Measurements from ENCODE around the gene DUS3L.

Gene DUS3L

DNA sequence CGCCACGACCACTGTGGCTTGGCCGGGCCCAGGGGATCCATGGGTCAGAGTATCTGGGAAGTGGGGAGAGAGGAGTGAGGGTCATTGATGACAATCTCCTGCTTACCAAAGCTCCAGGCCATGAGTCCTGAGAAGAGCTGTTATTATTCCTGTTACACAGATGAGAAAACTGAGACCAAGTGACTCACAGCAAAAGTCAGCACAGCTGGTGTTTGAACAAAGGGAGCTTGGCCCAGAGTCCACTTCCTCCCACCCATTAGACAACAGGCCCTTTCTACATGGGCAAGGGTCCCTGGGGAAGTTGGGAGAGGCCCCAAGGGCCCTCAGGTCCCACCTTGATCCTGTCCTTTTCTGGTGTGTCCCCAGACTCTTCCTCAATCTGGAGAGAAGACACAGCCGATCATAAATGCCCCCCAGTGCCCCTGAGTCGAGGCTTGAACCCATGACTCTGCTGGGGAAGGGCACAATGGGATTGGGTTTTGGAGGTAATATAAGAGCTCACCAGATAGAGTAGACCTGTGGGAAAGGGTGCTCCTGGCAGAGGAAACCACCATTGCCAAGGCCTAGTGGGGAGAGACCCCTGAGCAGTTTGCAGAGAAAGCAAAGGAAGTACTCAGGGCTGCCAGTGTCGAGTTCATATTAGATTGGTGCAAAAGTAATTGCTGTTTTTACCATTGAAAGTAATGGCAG, 41.7 kb upstream of the DUS3L start:
- Histone ChIP-seq H3K9me3 (no peaks in the 10 kb centered on the region), H3K27me3 (peaks cover 22% of the 10 kb centered on the region), H3K4me1 (ENCODE audit: control insufficient read depth in 1 of 2, insufficient read depth in 1 of 2, low read depth in 1 of 2, low read length in 1 of 2) (peaks cover 11 to 12% of the 10 kb centered on the region in 2 experiments), H3K36me3 (no peaks in the 10 kb centered on the region), H3K4me3 (ENCODE audit: low read depth in 1 of 2, low read length in 1 of 2) (no peak overlapping the region), H3K27ac (no peak overlapping the region)
- TF ChIP-seq, protein P1, sequence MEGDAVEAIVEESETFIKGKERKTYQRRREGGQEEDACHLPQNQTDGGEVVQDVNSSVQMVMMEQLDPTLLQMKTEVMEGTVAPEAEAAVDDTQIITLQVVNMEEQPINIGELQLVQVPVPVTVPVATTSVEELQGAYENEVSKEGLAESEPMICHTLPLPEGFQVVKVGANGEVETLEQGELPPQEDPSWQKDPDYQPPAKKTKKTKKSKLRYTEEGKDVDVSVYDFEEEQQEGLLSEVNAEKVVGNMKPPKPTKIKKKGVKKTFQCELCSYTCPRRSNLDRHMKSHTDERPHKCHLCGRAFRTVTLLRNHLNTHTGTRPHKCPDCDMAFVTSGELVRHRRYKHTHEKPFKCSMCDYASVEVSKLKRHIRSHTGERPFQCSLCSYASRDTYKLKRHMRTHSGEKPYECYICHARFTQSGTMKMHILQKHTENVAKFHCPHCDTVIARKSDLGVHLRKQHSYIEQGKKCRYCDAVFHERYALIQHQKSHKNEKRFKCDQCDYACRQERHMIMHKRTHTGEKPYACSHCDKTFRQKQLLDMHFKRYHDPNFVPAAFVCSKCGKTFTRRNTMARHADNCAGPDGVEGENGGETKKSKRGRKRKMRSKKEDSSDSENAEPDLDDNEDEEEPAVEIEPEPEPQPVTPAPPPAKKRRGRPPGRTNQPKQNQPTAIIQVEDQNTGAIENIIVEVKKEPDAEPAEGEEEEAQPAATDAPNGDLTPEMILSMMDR (IDR thresholded peaks at IDR 0.05), result no peak

DNA sequence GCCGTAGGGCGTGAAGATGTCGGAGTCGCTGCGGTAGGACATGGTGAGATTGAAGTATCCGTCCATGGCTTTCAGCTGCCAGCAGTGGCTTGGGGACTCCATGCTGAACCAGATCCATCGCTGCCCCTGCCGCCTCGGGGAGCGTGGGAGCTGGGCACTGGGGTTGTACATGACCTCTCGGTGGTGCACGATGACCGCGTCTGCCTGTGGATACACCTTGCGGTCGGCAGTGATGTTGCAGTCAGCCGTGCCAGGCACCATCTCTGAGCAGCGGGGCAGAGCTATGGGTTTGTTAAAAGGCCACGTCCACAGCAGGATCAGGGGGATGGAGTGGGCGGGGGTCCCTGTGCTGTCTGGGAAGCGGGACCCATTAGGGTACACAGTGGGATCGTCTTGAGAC, 41.1 kb upstream of the DUS3L start:
- TF ChIP-seq, protein P1 (IDR thresholded peaks at IDR 0.05), result no peak
- Histone ChIP-seq H3K4me1 (ENCODE audit: control insufficient read depth in 1 of 2, insufficient read depth in 1 of 2, low read depth in 1 of 2, low read length in 1 of 2) (peaks cover 15 to 17% of the 10 kb centered on the region in 2 experiments), H3K27ac (no peak overlapping the region), H3K27me3 (peaks cover 25% of the 10 kb centered on the region), H3K36me3 (no peaks in the 10 kb centered on the region), H3K4me3 (ENCODE audit: low read depth in 1 of 2, low read length in 1 of 2) (no peak overlapping the region), H3K9me3 (no peaks in the 10 kb centered on the region)

DNA sequence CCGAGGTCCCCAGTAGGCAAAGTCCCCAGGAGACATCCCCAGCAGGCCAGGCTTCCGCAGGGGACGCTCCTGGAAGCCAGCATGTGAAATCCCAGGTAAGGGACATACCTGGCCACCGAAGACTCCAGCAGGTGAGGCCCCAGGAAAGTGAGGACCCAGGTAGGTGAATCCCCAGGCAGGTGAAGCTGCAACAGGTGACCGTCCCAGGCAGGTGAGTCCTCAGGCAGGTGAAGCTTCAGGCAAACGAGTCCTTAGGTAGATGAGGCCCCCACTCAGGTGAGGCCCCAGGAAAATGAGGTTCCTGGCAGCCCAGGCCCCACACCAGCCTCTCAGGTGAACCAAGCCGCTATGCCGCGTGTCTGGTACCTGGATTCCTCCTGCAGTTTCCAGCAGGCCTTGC, 40.2 kb upstream of the DUS3L start:
- Histone ChIP-seq H3K27me3 (peaks cover 32% of the 10 kb centered on the region), H3K9me3 (no peaks in the 10 kb centered on the region), H3K4me3 (ENCODE audit: low read depth in 1 of 2, low read length in 1 of 2) (no peak overlapping the region), H3K36me3 (no peaks in the 10 kb centered on the region), H3K27ac (no peak overlapping the region), H3K4me1 (ENCODE audit: control insufficient read depth in 1 of 2, insufficient read depth in 1 of 2, low read depth in 1 of 2, low read length in 1 of 2) (peaks cover 21 to 23% of the 10 kb centered on the region in 2 experiments)
- TF ChIP-seq, protein P1 (IDR thresholded peaks at IDR 0.05), result no peak

DNA sequence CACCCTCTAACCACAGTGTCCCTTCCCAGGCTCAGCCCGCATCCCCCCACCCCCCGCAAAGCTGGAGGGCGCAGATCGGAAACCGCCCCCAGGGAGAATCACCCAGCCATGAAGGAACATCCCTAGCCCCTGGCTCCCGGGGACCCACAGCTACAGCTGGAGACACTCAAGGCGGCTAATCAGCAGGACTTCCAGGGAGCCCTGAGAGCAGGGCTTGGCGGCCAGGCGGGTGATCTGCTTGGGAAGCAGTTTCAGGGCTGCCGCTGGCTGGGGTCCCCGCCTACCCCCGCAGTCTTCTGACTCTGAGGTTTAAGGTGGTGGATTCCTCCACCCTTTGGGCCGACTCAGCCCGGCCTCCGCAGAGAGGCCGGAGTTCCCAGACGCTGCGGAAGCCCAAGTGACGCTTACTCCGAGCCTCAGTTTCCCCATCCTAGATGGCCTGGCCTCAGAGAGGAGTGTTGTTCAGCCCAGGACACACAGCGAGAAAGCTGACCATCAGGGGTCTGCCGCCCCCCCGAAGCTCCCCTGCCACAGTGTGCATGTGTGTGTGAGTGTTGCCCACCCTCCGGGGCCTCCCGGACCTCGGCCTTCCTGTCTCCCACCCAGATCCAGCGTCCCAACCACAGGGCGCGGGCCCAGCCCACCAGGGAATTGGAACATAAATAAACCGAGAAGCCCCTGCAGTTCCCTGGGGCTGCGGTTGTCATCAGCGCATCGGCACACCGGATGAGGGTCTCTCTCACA, 38.8 kb upstream of the DUS3L start:
- TF ChIP-seq, protein P1 (IDR thresholded peaks at IDR 0.05), result no peak
- no peak overlapping the region for H3K4me3 ChIP-seq (ENCODE audit: low read depth in 1 of 2, low read length in 1 of 2)
- no peaks in the 10 kb centered on the region for H3K36me3 ChIP-seq
- peaks cover 21 to 23% of the 10 kb centered on the region in 2 experiments for H3K4me1 ChIP-seq (ENCODE audit: control insufficient read depth in 1 of 2, insufficient read depth in 1 of 2, low read depth in 1 of 2, low read length in 1 of 2)
- H3K27me3 ChIP-seq, result peaks cover 32% of the 10 kb centered on the region
- no peaks in the 10 kb centered on the region for H3K9me3 ChIP-seq
- H3K27ac ChIP-seq, result no peak overlapping the region

DNA sequence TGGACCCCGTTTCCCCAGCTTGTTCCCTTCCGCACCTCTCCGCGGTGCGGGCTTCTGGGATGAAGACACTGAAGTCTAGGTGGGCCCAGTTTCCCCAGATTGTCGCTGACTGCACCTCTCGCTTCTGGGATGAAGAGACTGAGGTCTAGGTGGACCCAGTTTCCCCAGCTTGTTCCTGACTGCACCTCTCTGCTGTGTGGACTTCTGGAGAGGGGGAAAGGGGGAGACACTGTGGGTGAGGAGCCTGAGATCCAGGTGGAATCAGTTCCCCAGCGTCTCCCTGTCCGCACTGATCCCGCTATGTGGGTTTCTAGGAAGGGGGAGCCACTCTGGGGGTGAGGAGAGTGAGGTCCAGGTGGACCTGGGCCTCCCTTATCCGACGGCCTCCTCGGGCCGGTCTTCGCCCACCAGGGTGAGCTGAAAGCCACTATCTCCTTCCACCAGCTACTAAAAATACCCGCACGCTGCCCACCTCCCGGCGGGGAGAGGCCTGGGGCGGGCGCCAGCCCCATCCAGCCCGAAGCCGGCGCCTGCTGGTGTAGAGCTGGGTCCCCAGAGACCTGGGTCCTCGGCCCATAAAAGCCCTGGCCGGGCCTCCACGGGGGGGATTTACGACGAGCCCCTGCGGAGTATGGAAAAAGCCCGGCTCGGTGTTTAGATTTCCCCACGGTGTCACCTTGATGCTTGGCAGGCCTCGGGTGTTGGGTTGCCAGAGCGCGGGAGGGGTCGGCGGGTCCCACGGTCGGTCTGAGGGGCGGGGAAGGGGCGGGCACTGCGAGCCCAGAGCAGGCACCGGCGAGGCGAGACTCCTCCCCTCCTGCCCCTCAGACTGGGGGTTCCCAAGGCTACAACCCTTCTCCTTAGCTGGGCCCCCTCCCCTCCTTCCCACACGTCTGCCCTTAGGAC, 38.0 kb upstream of the DUS3L start:
- Histone ChIP-seq H3K9me3 (no peaks in the 10 kb centered on the region), H3K4me3 (ENCODE audit: low read depth in 1 of 2, low read length in 1 of 2) (peak overlapping the region; percentile 73 to 83), H3K27me3 (peaks cover 32% of the 10 kb centered on the region), H3K4me1 (ENCODE audit: control insufficient read depth in 1 of 2, insufficient read depth in 1 of 2, low read depth in 1 of 2, low read length in 1 of 2) (peaks cover 21 to 23% of the 10 kb centered on the region in 2 experiments), H3K27ac (peak overlapping the region; percentile 83), H3K36me3 (no peaks in the 10 kb centered on the region)
- TF ChIP-seq, protein P1 (IDR thresholded peaks at IDR 0.05), result no peak
